Activated T-helper 1 cell treated with Interleukin-2 at 50 U/mL for 16 hours (primary cell): ENCODE measurements around the gene KREMEN1.

ENCODE experiments used
- DNase-seq: peaks from one replicate; pipeline ENCODE4 v3.0.0-alpha.2; 2020; ENCODE audit warnings: low read depth

The KREMEN1 gene

GRCh38 chr22:29133603-29134133 is 60.8 kb downstream of the KREMEN1 start:
- DNase-seq: no peak

- DNase-seq: no peak
Observed at GRCh38 chr22:29134448-29134847, 61.6 kb downstream of the KREMEN1 start.

GRCh38 chr22:29136782-29137700 is 64.2 kb downstream of the KREMEN1 start:
- no peak for DNase-seq

GRCh38 chr22:29138556-29139305 is 65.9 kb downstream of the KREMEN1 start:
- DNase-seq: no peak

- DNase-seq: no peak
Observed at GRCh38 chr22:29139965-29140782, 67.3 kb downstream of the KREMEN1 start.

- no peak for DNase-seq
Observed at GRCh38 chr22:29141078-29141688, 68.3 kb downstream of the KREMEN1 start.

- DNase-seq: no peak
Observed at GRCh38 chr22:29142116-29142515, 69.3 kb downstream of the KREMEN1 start.

GRCh38 chr22:29143941-29144785 is 71.3 kb downstream of the KREMEN1 start:
- no peak for DNase-seq

- DNase-seq: no peak
Observed at GRCh38 chr22:29144786-29145160, 71.9 kb downstream of the KREMEN1 start.

- no peak for DNase-seq
Observed at GRCh38 chr22:29145321-29146072, 72.7 kb downstream of the KREMEN1 start.

GRCh38 chr22:29146091-29146560 is 73.3 kb downstream of the KREMEN1 start:
- DNase-seq: no peak

GRCh38 chr22:29146771-29147170 is 73.9 kb downstream of the KREMEN1 start:
- no peak for DNase-seq

GRCh38 chr22:29147331-29147899 is 74.6 kb downstream of the KREMEN1 start:
- DNase-seq: no peak

- DNase-seq: no peak
Observed at GRCh38 chr22:29148036-29148435, 75.2 kb downstream of the KREMEN1 start.

GRCh38 chr22:29148826-29149225 is 76.0 kb downstream of the KREMEN1 start:
- DNase-seq: no peak

GRCh38 chr22:29149841-29150555 is 77.2 kb downstream of the KREMEN1 start:
- DNase-seq: no peak

- DNase-seq: no peak
Observed at GRCh38 chr22:29150701-29151100, 77.9 kb downstream of the KREMEN1 start.

- no peak for DNase-seq
Observed at GRCh38 chr22:29151316-29151715, 78.5 kb downstream of the KREMEN1 start.
